ENCODE measurements around the gene ANKRD33B. TPM values are rescaled to one million over a fixed set of nuclear protein-coding genes. Genes with fewer than 3 reads are reported as not detected.
"Not testable (repeated sequence)": the region's sequence is repeated elsewhere in the genome, so short reads cannot be mapped to it uniquely, and the experiment has no call there.

The ANKRD33B gene
- total RNA-seq, 4 donors from 2014 or later = 4.4 to 17.2 (median 5.9) TPM

GRCh38 chr5:10573487-10574145 lies 9.7 kb downstream of the ANKRD33B start:
- TF ChIP-seq, protein P1, sequence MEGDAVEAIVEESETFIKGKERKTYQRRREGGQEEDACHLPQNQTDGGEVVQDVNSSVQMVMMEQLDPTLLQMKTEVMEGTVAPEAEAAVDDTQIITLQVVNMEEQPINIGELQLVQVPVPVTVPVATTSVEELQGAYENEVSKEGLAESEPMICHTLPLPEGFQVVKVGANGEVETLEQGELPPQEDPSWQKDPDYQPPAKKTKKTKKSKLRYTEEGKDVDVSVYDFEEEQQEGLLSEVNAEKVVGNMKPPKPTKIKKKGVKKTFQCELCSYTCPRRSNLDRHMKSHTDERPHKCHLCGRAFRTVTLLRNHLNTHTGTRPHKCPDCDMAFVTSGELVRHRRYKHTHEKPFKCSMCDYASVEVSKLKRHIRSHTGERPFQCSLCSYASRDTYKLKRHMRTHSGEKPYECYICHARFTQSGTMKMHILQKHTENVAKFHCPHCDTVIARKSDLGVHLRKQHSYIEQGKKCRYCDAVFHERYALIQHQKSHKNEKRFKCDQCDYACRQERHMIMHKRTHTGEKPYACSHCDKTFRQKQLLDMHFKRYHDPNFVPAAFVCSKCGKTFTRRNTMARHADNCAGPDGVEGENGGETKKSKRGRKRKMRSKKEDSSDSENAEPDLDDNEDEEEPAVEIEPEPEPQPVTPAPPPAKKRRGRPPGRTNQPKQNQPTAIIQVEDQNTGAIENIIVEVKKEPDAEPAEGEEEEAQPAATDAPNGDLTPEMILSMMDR (IDR thresholded peaks at IDR 0.05) = no peak
- 89 to 94% methylated on average over 8 of the region's 8 CpGs for WGBS, 2 donors (ENCODE audit: low coverage in 1 of 2)
- Histone ChIP-seq H3K27ac (no peak overlapping the region), H3K9me3 (no peaks in the 10 kb centered on the region), H3K4me3 (no peak overlapping the region), H3K4me1 (peaks cover 0 to 15% (median 3%) of the 10 kb centered on the region in 3 donors), H3K36me3 (no peaks in the 10 kb centered on the region), H3K27me3 (no peaks in the 10 kb centered on the region)
- ATAC-seq = no peak

DNA sequence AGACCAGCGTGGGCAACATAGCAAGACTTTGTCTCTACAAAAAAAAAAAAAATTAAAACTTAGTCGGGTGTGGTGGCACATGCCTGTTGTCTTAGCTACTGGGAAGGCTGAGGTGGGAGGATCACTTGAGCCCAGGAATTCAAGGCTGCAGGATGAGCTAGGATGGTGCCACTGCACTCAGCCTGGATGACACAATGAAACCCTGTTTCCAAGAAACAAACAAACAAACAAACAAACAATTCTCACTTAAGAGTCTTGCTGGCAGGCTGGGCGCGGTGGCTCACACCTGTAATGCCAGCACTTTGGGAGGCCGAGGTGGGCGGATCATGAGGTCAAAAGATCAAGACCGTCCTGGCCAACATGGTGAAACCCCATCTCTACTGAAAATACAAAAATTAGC lies 11.0 kb downstream of the ANKRD33B start:
- not testable (repeated sequence) for H3K4me3 ChIP-seq, ATAC-seq, H3K36me3 ChIP-seq, H3K9me3 ChIP-seq, H3K27me3 ChIP-seq, H3K27ac ChIP-seq
- WGBS, 2 donors (ENCODE audit: low coverage in 1 of 2) = 83% methylated on average over 1 of the region's 7 CpGs; no CpG with 5 or more reads in 1 of the 2 donors
- H3K4me1 ChIP-seq = peaks cover 0 to 15% (median 3%) of the 10 kb centered on the region in 3 donors

GRCh38 chr5:10576121-10576789 lies 12.4 kb downstream of the ANKRD33B start:
- ATAC-seq = no peak
- H3K4me1 ChIP-seq = peaks cover 0 to 15% (median 3%) of the 10 kb centered on the region in 3 donors

DNA sequence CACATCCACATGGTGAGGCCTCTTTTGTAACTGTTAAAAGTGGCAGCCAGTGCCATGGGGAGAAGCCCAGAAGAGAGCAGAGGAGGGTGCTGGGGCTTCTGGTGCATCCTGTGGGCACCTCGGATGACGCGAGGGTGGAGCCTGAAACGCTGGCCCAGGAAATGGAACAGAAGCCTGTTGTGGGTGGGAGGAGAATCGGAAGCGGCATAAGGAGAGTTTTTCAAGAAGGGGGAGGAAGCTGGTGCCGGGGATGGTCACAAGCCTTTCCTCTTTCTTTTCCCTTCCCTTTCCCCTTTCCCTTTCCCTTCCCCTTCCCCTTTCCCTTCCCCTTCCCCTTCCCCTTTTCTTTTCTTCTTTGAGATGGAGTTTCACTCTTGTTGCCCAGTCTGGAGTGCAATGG lies 12.9 kb downstream of the ANKRD33B start:
- Histone ChIP-seq H3K4me3 (no peak overlapping the region), H3K27ac (no peak overlapping the region), H3K36me3 (no peaks in the 10 kb centered on the region), H3K27me3 (peaks cover 3% of the 10 kb centered on the region), H3K4me1 (peaks cover 0 to 15% (median 3%) of the 10 kb centered on the region in 3 donors), H3K9me3 (no peaks in the 10 kb centered on the region)
- ATAC-seq = no peak
- TF ChIP-seq POLR2A (IDR thresholded peaks at IDR 0.05) (no peak), EP300 (IDR thresholded peaks at IDR 0.05) (no peak), POLR2AphosphoS5 (IDR thresholded peaks at IDR 0.05) (no peak)
- TF ChIP-seq, protein P1 (IDR thresholded peaks at IDR 0.05) = no peak
- WGBS, 2 donors (ENCODE audit: low coverage in 1 of 2) = 82 to 93% methylated on average over 6 to 7 of the region's 7 CpGs

More at GRCh38 chr5:10576121-10576789, 12.4 kb downstream of the ANKRD33B start:
- WGBS, 2 donors (ENCODE audit: low coverage in 1 of 2) = 96 to 100% methylated on average over 3 to 7 of the region's 7 CpGs
- H3K9me3 ChIP-seq = no peaks in the 10 kb centered on the region
- no peaks in the 10 kb centered on the region for H3K36me3 ChIP-seq
- H3K27ac ChIP-seq = no peak overlapping the region
- H3K27me3 ChIP-seq = peaks cover 3% of the 10 kb centered on the region
- no peak for TF ChIP-seq POLR2AphosphoS5 (IDR thresholded peaks at IDR 0.05)
- TF ChIP-seq, protein P1 (IDR thresholded peaks at IDR 0.05) = no peak
- no peak for TF ChIP-seq EP300 (IDR thresholded peaks at IDR 0.05)
- no peak for TF ChIP-seq POLR2A (IDR thresholded peaks at IDR 0.05)
- H3K4me3 ChIP-seq = no peak overlapping the region

DNA sequence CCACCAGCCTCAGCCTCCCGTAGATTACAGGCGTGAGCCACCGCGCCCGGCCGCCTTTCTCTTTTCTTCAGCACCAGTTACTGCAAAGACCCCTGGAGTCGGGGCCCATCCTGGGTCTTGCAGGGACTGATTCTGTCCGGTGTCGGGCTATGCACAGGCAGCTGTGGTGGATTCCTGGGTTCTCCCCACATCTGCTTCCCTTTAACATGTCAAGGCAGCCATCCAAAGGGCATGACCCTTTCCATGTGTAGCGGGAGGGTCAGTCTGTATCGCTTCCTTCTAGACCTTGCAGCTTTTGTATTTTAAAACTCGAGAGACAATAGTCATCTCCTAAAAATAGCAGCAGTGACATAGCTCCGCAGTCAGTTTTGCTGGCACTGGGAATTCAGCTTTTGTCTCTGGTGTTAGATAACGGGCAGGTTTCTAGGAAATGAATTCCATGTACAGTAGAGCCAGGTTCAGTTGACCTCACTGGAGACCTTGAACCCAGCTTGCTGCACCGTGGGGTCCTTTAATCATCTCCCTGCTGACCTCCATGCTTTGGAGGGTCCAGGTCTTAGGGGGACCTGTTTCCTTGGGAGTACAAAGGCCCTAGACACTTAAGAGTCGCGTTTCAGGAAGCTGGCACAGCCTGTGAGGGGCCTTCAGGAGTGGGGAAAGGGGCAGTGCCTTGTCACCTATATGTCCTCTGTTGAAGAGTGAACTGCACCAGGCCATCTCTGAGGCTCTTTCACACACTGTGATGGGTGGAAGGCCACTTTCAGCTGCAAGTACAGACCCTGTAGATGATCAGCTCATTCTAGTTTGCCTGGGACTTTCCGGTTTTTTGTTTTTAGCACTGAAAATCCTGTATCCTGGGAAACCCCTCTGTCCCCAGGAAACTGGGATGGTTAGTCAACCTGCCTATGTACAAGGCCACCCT lies 13.8 kb downstream of the ANKRD33B start:
- Histone ChIP-seq H3K4me3 (no peak overlapping the region), H3K4me1 (peaks cover 0 to 15% (median 3%) of the 10 kb centered on the region in 3 donors), H3K27me3 (peaks cover 6% of the 10 kb centered on the region), H3K27ac (no peak overlapping the region), H3K9me3 (no peaks in the 10 kb centered on the region), H3K36me3 (no peaks in the 10 kb centered on the region)
- WGBS, 2 donors (ENCODE audit: low coverage in 1 of 2) = 44% methylated on average over 11 of the region's 18 CpGs; no CpG with 5 or more reads in 1 of the 2 donors
- ATAC-seq = peak; percentile 57
- peak; percentile 34 for TF ChIP-seq POLR2AphosphoS5 (IDR thresholded peaks at IDR 0.05)
- TF ChIP-seq, protein P1 (IDR thresholded peaks at IDR 0.05) = no peak
